NCI-H524 (cell line): ENCODE results near the gene MFSD6.
A peak's percentile ranks its signal among the peaks of the same experiment; 100 is the strongest.

Experiments used
- DNase-seq, 2 experiments: peaks; one replicate each; lab custom pipeline; 2025; lab: John Stamatoyannopoulos, UW

The MFSD6 gene

DNA sequence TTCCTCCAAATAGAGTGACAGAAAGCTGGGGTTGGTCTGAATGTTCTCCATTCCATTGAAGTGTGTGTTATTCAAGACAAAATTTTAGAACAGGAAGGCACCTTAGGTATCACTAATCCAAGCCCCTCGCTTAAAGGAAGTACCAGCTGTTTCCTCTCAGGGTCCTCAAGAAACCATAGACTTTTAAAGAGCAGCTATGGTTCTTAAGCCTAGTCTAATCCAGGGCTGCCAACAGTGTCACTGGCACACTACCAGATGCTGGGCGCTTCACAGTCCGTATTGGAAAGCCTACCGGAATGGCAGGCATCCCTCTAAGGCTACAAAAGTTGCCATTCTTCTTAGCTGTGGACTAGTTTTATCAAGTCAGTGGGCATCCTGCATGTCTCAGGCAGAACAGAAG is 124.4 kb downstream of the MFSD6 start:
- DNase-seq: peak; percentile 70 to 90

DNA sequence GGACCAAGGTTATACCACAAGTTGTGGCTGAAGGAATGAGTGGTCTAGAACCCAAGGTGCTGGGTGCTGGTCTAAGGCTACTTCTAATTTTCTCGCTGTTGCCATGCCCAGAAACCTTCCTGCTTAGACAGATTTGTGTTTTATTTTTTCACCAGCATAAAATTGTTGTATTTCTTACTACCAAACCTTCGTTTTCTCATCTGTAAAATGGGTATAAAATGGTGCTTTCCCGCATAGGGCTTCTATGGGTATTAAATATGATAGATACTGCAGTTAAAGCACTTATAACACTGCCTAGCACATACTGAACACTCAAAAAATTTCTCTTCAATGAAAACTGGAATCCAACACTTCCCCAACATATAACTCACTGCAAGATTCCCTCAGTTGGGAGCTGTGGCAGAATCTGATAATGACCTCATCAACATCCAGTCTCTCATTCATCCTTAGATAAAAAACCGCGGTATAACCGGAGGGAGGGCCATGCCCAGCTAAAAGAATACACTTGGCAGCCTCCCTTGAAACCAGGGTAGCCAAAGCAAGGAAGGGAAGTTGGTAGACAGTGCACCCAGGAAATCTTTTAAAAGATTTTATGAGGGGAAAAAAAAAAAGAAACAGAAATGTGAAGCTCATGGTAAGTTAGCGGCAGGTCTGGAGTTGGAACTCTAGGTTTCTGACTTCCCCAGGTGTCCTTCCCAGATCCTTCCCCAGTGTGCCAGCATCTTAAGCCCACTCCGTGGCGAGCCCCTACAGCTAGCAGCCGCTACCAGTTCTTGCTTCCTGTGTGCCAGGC is 125.2 kb downstream of the MFSD6 start:
- no peak for DNase-seq

DNA sequence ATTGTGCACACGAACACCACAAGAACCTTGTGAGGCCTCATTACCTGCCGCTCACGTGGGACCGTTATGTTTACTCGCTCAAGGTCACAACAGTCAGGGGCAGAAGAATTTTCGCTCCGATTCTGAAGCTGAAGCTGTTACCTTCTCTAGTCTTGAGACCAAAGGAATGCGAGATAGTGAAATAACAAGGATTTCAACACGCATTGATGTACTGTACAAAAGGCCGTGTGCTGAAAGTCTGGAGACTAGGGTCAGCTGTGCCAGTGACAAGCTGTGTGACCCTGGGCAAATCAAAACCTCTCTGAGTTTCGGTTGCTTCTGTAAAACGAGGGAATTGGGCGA is 125.8 kb downstream of the MFSD6 start:
- DNase-seq: no peak

DNA sequence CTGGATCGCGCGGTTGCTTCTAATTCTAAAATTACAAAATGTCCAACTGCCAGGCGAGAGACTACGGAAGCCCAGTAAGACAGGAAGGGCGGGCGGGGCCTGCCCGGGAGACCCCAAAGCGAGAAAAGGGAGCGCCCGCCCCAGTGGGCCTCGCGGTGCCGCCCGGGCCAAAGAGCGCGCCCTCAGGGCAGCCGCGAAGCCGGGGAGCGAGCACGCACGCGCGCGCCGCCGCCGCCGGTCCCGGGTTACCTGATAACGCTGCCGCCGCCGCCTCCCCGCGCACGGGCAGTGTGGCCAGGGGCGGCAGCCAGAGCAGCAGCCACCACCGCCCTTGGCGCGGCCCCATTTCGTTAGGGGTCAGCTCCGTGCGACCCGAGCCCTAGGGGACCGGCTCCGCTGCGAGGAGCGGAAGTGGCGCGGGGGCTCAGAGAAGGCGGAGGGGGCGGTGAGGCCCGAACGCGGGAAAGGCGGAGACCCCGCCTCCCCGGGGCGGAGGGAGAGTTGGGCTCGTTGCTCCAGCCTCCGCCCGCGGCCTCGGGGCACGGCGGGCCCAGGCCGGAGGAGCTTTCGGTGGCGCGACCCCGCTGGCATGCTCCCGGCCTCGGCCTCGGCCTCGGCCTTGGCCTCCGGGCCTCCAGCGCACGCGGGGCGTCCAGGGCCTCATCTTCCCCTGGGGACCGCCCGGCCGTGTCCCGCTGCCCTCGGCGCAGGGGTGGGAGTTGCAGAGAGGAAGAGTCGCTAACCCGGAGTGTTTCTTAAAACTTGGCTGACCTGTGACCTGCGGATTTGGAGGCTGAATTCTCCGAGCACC is 126.4 kb downstream of the MFSD6 start, which contains the start of gene NEMP2:
TSS of gene NEMP2 (minus strand) at position 413 of the 811 bp plus-strand sequence. CDS start at position 346, 67 bp downstream.
- DNase-seq: peak; percentile 52 to 67

DNA sequence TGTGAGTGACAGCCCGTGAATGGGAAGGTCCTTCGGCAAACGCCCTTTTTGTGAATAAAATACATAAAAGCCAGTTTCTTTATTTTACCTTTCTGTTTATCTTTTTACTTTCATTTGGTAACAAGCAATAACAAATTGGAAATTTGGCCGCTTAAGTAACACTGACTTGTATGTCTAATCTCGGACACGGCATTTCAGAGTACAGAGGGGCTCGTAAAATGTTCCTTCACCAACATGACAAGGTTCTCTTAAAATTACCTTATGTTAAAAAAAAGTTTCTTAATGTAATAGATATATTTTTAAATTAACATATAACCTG is 126.9 kb downstream of the MFSD6 start:
- no peak for DNase-seq

DNA sequence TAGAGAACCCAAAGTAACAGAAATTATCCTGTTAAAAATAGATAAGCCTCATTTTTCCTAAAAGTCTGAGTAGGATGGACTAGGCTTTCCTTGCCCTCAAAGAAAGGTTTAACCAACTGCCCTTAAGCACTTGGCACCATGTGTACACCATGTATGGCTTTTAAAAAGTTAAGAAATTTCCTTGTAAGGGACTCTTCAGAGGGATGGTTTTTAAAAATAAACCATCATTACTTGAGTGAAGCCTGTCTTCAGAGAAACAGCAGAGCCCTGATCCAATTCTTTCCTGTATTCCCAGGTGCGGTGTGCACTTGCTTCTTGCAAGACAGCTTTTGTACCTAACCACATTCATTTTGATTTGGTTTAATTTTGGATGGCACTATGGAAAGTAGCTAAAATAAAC is 127.4 kb downstream of the MFSD6 start:
- DNase-seq: no peak

DNA sequence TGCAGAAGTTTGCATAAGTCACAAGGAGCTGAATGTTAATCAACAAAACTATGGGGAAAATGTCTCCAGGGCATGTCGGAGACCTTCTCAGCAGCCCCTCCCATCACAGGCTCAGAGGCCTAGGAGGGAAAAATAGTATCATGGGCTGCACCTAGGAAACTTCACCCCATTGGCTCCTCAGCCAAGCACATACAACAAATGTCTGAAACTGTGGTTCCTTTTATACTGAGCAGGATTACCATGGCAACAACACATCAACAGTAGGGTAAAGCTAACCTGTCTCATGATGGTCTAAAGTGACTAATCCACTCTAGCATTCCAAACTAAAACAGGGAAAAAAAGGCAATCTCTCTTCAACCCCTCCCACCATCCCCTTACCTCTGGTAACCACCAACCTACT is 129.6 kb downstream of the MFSD6 start:
- no peak for DNase-seq

DNA sequence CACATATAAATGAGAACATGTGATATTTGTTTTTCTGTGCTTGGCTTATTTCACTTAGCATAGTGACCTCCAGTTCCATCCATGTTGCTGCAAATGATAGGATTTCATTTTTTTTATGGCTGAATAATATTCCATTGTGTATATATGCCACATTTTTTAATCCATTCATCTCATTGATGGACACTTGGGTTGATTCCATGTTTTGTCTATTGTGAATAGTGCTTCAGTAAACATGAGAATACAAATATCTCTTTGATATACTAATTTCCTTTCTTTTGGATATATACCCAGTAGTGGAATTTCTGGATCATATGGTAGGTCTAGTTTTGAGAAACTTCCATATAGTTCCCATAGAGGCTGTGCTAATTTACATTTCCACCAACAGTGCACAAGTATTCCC is 130.0 kb downstream of the MFSD6 start:
- no peak for DNase-seq

DNA sequence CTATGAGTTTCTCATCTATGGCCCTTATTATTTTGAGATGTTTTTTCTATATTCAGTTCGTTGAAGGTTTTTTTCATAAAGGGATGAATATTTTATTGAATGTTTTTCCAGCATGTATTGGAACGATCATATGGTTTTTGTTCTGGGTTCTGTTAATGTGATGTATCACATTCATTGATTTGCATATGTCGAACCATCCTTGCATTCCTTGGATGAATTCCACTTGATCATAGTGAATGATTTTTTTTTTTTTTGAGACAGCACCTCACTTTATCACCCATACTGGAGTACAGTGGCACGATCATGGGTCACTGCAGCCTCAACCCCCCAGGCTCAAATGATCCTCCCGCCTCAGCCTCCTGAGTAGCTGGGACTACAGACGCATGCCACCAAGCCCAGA is 131.9 kb downstream of the MFSD6 start:
- no peak for DNase-seq

DNA sequence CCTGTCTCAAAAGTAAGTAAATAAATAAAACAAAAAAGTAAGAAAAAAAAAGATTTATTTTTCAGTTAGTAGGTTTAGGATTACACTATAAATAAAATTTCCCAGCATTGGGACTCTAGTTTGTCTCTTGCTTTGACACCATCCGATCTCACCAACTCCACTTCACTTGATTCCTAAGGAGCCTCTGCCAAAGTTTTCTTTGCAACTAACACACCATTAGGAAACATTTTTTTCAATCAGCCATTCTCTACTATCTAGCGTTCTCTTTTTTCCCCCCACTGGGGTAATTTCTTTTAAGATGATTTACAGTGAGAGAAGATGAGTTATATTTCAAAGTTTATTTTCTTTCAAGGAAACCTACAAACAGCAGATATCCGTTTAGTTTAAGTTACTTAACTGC is 136.9 kb downstream of the MFSD6 start:
- DNase-seq: no peak

DNA sequence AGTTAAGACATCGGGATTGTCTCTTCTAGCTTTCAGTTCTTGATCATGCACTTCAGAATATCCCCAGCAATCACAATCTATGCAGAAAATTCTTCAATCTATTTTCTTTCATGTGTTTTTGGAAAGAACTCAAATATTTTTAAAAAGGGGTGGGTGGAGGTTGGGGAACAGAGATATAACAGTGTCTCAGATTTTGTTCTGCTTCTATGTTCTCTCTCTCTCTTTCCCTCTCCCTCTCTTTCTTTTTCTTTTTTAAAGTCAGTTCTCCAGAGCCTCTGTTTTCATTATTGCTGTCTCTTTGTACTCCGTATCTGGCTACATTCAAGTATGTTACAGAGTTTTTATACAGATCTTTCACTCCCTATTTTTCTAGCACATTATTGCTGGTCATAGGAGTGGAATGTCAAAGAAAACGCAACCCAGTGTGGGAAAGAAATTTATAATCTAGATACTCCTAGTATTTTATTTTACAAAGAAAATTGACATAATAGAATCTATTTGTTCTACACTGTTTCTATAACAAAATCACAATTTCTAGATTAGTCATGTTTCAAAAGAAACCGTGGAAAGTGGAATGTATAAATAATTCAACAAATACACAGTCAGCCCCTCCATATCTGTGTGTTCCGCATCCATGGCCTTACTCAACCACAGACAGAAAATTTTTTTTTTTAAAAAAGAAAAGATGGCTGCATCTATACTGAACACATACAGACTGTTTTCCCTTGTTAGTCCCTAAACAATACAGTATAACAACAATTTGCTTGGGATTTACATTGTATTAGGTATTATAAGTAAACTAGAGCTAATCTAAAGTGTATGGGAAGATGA is 137.6 kb downstream of the MFSD6 start:
- no peak for DNase-seq

DNA sequence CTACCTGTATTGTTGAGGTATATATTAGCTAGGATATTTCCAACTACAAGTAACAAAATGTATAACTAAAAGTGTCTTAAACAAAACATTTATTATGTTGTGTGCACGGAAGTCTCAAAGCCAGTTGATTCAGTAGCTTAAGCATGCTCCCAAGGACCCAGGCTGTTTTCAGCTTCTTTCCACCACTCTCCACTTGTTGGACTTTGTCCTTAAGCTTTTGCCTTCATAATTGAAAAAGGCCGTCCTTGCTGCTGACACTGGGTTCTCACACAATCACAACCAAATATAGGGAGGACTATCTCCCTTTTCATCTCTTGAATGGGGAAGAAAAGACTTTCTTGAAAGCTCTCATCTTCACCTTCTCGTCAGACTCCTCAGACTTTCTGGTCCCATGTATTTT is 138.6 kb downstream of the MFSD6 start:
- no peak for DNase-seq

DNA sequence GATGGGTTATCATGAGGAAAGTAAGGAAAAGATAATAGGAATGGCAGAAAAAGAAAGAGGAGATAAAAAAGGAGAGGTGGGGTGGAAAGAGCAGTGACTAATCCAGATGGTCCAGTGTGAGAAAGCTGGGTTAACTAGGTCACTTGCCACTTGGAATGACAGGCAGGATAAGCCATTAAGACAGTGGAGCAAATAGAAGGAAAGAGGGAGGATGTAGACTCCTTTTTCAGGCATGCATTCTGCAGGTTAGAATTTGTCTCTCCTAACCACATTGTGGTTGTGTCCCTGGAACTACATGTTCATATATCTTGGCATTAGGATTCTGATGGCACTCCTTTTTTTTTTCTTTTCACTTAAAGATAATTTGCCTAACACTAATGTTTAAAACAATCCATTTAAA is 139.7 kb downstream of the MFSD6 start:
- peak in 1 of 2 experiments; percentile 12 for DNase-seq

DNA sequence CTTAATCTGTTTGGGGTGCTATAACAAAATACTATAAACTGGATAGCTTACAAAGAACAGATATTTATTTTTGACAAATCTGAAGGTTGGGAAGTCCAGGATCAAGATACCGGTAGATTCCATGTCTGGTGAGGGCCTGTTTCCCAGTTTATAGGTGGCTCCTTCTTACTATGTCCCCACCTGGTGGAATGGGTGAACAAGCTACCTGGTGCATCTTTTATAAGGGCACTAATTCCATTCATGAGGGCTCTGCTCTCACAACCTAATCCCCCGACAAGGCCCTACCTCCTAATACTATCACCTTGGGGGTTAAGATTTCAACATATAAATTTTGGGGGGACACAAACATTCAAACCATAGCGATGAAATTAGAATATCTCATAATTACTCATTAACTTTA is 142.0 kb downstream of the MFSD6 start:
- DNase-seq: no peak
